Keratinocyte (primary cell): Measurements from ENCODE around the gene STK17A. TPM values are rescaled to one million over a fixed set of nuclear protein-coding genes. Genes with fewer than 3 reads are reported as not detected.

Experiments used
- DNase-seq: peaks from one replicate; pipeline ENCODE4 v3.0.0-alpha.2; 2011; ENCODE audit warnings: low read depth, missing footprints, low spot score
- FAIRE-seq: peaks from 2 replicates; lab custom pipeline; 2011; peaks lifted over from hg19 to GRCh38; lab: Jason Lieb, UNC
- H2AFZ ChIP-seq: 2 replicates; pipeline ENCODE4 v1.6.0; 2012; ENCODE audit warnings: low read length, control low read depth, inconsistent platforms; ENCODE audit not compliant: control insufficient read depth
- H3K27ac ChIP-seq: 2 replicates; pipeline ENCODE4 v1.5.1; 2011; ENCODE audit warnings: low read length; ENCODE audit not compliant: control insufficient read depth, insufficient read depth
- H3K27me3 ChIP-seq: 3 replicates; pipeline ENCODE4 v1.6.0; 2011; ENCODE audit warnings: low read length; ENCODE audit not compliant: control insufficient read depth, insufficient read depth; ENCODE audit errors: extremely low read depth
- H3K36me3 ChIP-seq, 2 experiments: 2 replicates in 1 of 2; 3 replicates in 1 of 2; pipeline ENCODE4 v1.5.1; 2011; ENCODE audit warnings: low read length in 2 of 2, mild to moderate bottlenecking in 1 of 2; ENCODE audit not compliant: control insufficient read depth in 2 of 2, insufficient read depth in 2 of 2; ENCODE audit errors: extremely low read depth in 1 of 2
- H3K4me1 ChIP-seq: 3 replicates; pipeline ENCODE4 v1.5.1; 2011; ENCODE audit warnings: low read length; ENCODE audit not compliant: control insufficient read depth, insufficient read depth; ENCODE audit errors: extremely low read depth
- H3K4me2 ChIP-seq: 3 replicates; pipeline ENCODE4 v1.6.0; 2011; ENCODE audit warnings: low read depth, low read length; ENCODE audit not compliant: control insufficient read depth, insufficient read depth; ENCODE audit errors: extremely low read depth
- H3K4me3 ChIP-seq, 3 experiments: fragments of 200-600 bp in 1 of 3; sonication (generic) in 1 of 3; 2 replicates in 2 of 3; 3 replicates in 1 of 3; pipeline ENCODE4 v1.5.1; 2011 to 2016; ENCODE audit warnings: low read length in 3 of 3, mild to moderate bottlenecking in 3 of 3, control low read depth in 2 of 3, inconsistent platforms in 1 of 3, low read depth in 1 of 3, mixed read lengths in 1 of 3, mixed run types in 1 of 3, moderate library complexity in 1 of 3; ENCODE audit not compliant: control insufficient read depth in 2 of 3, insufficient read depth in 2 of 3; ENCODE audit errors: extremely low read depth in 1 of 3
- H3K79me2 ChIP-seq: 2 replicates; pipeline ENCODE4 v1.6.0; 2012; ENCODE audit warnings: low read length; ENCODE audit not compliant: control insufficient read depth, insufficient read depth
- H3K9ac ChIP-seq: 3 replicates; pipeline ENCODE4 v1.6.0; 2011; ENCODE audit warnings: low read length; ENCODE audit not compliant: control insufficient read depth, insufficient read depth; ENCODE audit errors: extremely low read depth
- H3K9me1 ChIP-seq: 3 replicates; pipeline ENCODE4 v1.6.0; 2011; ENCODE audit warnings: low read length; ENCODE audit not compliant: control insufficient read depth, insufficient read depth; ENCODE audit errors: extremely low read depth
- H3K9me3 ChIP-seq: 2 replicates; pipeline ENCODE4 v1.5.1; 2012; ENCODE audit warnings: low read depth, low read length; ENCODE audit not compliant: control insufficient read depth
- H4K20me1 ChIP-seq: 3 replicates; pipeline ENCODE4 v1.6.0; 2011; ENCODE audit warnings: low read length; ENCODE audit not compliant: control insufficient read depth, insufficient read depth; ENCODE audit errors: extremely low read depth
- EZH2 ChIP-seq: IDR thresholded peaks from one replicate; pipeline ENCODE4 v1.6.1; 2012; ENCODE audit warnings: inconsistent platforms, mild to moderate bottlenecking, low read length, moderate library complexity
- dilution Hi-C: fragments of 300-500 bp; cut with MboI; formaldehyde crosslinking; loops from one replicate; pipeline ENCODE4 v1.7.0; 2020; ENCODE audit warnings: low sequenced_read_pairs; ENCODE audit not compliant: extremely low pct_ligation_motif_present
- polyA plus RNA-seq, 5 experiments: library from polyadenylated mRNA; depleted of rRNA in 3 of 5; stranded (reverse) in 3 of 5; stranded (forward) in 1 of 5; unstranded in 1 of 5; fragments of >200 nt; gene quantifications; 1 replicate in 1 of 5; 2 replicates in 3 of 5; 3 replicates in 1 of 5; pipeline versions ENCODE4 v1.2.1 to v1.2.3, GENCODE V29; 2011 to 2012; ENCODE audit warnings: missing spikeins in 2 of 5, low read depth in 1 of 5, low replicate concordance in 1 of 5
- TF ChIP-seq, protein P1 (sequence below), 3 experiments: IDR thresholded peaks in 1 of 3; conservative IDR thresholded peaks in 1 of 3; optimal IDR thresholded peaks in 1 of 3; 2 replicates in 2 of 3; 3 replicates in 1 of 3; pipeline versions ENCODE3 to v1.5.1; 2011; ENCODE audit warnings: low read length in 3 of 3, mild to moderate bottlenecking in 3 of 3, moderate library complexity in 2 of 3, control low read depth in 1 of 3, inconsistent platforms in 1 of 3; ENCODE audit not compliant: insufficient read depth in 2 of 3; ENCODE audit errors: extremely low read depth in 1 of 3

STK17A gene
- polyA plus RNA-seq, 1 donor (not counting 4 experiments of a cell fraction or from before 2014, with no cell fraction given), result 81.3 TPM

DNA sequence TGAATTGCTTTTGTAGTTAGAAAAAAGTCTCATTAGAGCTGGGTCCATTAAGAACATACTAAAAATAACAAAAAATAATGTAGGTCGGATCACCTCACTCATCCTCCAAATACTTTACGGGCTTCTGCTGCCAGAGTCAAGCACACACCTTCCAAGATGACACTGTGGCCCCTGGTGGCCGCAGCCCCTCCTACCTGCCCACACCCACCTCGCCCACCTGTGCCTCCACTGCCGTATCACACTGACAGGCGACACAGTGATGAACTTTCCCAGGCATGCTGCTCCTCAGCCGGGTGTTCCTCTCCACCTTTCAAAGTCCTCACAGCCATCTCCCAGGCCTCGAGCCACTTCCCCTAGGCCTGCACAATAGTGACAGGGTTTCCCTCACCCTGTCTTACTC lies 60.9 kb downstream of the STK17A start:
- H2AFZ ChIP-seq, result no peak overlapping the region
- H3K36me3 ChIP-seq, result peaks cover 6 to 25% of the 10 kb centered on the region in 2 experiments
- H3K4me2 ChIP-seq, result no peak overlapping the region
- no peak for FAIRE-seq
- H3K4me1 ChIP-seq, result peaks cover 31% of the 10 kb centered on the region
- no peaks in the 10 kb centered on the region for H4K20me1 ChIP-seq
- peaks cover 3% of the 10 kb centered on the region for H3K79me2 ChIP-seq
- H3K27ac ChIP-seq, result no peak overlapping the region
- H3K9me1 ChIP-seq, result no peaks in the 10 kb centered on the region
- no peaks in the 10 kb centered on the region for H3K9me3 ChIP-seq
- H3K9ac ChIP-seq, result no peak overlapping the region
- dilution Hi-C loops, result no loop called here
- TF ChIP-seq, protein P1, sequence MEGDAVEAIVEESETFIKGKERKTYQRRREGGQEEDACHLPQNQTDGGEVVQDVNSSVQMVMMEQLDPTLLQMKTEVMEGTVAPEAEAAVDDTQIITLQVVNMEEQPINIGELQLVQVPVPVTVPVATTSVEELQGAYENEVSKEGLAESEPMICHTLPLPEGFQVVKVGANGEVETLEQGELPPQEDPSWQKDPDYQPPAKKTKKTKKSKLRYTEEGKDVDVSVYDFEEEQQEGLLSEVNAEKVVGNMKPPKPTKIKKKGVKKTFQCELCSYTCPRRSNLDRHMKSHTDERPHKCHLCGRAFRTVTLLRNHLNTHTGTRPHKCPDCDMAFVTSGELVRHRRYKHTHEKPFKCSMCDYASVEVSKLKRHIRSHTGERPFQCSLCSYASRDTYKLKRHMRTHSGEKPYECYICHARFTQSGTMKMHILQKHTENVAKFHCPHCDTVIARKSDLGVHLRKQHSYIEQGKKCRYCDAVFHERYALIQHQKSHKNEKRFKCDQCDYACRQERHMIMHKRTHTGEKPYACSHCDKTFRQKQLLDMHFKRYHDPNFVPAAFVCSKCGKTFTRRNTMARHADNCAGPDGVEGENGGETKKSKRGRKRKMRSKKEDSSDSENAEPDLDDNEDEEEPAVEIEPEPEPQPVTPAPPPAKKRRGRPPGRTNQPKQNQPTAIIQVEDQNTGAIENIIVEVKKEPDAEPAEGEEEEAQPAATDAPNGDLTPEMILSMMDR (optimal IDR thresholded peaks at IDR 0.05 in 1 of 3, IDR thresholded peaks at IDR 0.05 in 1 of 3, conservative IDR thresholded peaks at IDR 0.05 in 1 of 3; ENCODE audit: extremely low read depth in 1 of 3, insufficient read depth in 2 of 3, low read length in 3 of 3), result no peak
- TF ChIP-seq EZH2, result no peak
- DNase-seq, result no peak
- no peak overlapping the region for H3K4me3 ChIP-seq
- H3K27me3 ChIP-seq, result no peaks in the 10 kb centered on the region

GRCh38 chr7:43645699-43646226 lies 62.9 kb downstream of the STK17A start:
- Histone ChIP-seq H3K36me3 (peaks cover 6 to 12% of the 10 kb centered on the region in 2 experiments), H3K9me3 (no peaks in the 10 kb centered on the region), H3K9me1 (no peaks in the 10 kb centered on the region), H2AFZ (no peak overlapping the region), H4K20me1 (no peaks in the 10 kb centered on the region), H3K79me2 (no peaks in the 10 kb centered on the region), H3K4me2 (no peak overlapping the region), H3K4me1 (peaks cover 44% of the 10 kb centered on the region), H3K27ac (no peak overlapping the region), H3K4me3 (no peak overlapping the region), H3K27me3 (no peaks in the 10 kb centered on the region), H3K9ac (no peak overlapping the region)
- dilution Hi-C loops, result no loop called here
- DNase-seq (no peak), FAIRE-seq (no peak)
- TF ChIP-seq, protein P1 (optimal IDR thresholded peaks at IDR 0.05 in 1 of 3, IDR thresholded peaks at IDR 0.05 in 1 of 3, conservative IDR thresholded peaks at IDR 0.05 in 1 of 3; ENCODE audit: extremely low read depth in 1 of 3, insufficient read depth in 2 of 3, low read length in 3 of 3), result no peak
- TF ChIP-seq EZH2, result no peak
